OCI-LY3 (cell line): ENCODE data around the gene RAPGEF2.

Experiments used
- EZH2phosphoT487 ChIP-seq: fragments of 200-600 bp; shearing (Covaris generic); IDR thresholded peaks from 2 replicates; pipeline ENCODE4 v1.6.1; 2018; ENCODE audit warnings: antibody characterized with exemption, mixed run types, low read depth
- TF ChIP-seq, protein P1 (sequence below): fragments of 200-600, 300-600 bp; sonication (generic); IDR thresholded peaks from 2 replicates; pipeline ENCODE4 v1.5.1; 2014; ENCODE audit warnings: antibody characterized with exemption, low read length, low read depth

DNA sequence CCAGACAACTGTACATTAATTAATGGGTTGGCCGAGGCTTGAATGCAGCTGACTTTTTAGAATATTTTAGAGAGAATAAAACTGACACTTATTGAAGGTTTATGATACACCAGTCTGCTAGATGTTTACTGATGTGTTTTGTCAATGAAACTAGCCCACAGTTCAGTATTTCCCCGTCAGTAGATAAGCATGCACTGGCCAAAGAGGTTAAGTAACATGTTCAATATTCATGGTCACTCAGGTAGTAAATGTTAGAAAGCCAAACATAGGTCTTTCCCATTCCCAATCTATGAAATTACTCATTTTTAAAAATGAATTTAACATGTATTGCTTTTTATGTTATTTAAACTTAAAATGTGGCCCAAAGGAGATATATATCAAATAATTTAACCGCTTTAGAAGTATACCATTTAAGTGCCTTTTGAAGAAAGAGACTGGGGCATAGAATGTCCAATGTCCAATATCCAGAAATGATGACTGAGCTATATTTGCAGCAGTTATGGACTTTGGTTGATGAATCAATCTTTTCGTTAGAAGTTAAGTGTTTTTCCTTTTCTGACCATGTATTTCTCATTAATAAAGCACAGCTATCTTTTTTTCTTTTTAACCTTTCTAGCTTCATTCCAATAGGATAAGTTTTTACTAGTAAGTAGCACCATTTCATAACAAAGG, 156.1 kb downstream of the RAPGEF2 start:
- TF ChIP-seq, protein P1, sequence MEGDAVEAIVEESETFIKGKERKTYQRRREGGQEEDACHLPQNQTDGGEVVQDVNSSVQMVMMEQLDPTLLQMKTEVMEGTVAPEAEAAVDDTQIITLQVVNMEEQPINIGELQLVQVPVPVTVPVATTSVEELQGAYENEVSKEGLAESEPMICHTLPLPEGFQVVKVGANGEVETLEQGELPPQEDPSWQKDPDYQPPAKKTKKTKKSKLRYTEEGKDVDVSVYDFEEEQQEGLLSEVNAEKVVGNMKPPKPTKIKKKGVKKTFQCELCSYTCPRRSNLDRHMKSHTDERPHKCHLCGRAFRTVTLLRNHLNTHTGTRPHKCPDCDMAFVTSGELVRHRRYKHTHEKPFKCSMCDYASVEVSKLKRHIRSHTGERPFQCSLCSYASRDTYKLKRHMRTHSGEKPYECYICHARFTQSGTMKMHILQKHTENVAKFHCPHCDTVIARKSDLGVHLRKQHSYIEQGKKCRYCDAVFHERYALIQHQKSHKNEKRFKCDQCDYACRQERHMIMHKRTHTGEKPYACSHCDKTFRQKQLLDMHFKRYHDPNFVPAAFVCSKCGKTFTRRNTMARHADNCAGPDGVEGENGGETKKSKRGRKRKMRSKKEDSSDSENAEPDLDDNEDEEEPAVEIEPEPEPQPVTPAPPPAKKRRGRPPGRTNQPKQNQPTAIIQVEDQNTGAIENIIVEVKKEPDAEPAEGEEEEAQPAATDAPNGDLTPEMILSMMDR, result no peak
- TF ChIP-seq EZH2phosphoT487, result no peak
